Measurements from ENCODE around the gene ZDHHC11.
"Not testable (repeated sequence)": the region's sequence is repeated elsewhere in the genome, so short reads cannot be mapped to it uniquely, and the experiment has no call there.

Gene ZDHHC11

DNA sequence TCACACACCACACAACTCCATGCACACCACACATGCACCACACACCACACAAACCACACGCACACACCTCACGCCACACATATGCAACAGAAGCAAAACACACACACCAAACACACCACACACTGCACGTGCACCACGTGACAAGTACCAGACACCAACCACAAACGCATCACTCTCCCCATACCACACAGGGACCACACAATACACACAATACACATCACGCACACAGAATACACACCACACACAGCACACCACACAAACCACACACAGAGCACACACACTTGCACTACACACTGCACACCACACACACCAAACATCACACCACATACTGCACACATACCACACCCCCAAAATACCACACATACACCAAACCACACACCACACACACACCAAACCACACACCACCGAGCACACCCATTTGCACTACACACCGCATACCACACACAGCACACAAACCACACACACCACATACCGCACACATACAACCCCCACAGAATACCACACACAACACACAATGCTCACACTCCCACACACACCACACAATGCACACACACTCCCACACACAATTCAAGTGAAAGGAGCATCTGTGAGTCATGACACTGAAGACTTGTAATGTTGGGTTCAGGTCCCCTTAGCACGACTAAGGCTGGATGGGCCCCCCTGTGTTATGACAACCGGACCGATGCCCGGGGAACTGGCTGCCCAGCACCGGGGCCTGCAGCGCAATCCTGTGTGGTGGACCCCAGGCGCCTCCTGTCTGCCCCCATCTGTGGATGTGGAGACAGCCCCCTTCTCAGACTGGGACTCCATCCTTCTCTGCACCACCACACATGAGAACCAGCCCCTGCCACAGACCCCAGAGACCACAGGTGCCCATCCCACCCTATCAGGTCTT, 6.0 kb upstream of the ZDHHC11 start:
- DNase-seq: peak in 1 of 5 experiments; percentile 62

GRCh38 chr5:855771-856530, 5.2 kb upstream of the ZDHHC11 start:
- DNase-seq: peak in 1 of 5 experiments; percentile 51

DNA sequence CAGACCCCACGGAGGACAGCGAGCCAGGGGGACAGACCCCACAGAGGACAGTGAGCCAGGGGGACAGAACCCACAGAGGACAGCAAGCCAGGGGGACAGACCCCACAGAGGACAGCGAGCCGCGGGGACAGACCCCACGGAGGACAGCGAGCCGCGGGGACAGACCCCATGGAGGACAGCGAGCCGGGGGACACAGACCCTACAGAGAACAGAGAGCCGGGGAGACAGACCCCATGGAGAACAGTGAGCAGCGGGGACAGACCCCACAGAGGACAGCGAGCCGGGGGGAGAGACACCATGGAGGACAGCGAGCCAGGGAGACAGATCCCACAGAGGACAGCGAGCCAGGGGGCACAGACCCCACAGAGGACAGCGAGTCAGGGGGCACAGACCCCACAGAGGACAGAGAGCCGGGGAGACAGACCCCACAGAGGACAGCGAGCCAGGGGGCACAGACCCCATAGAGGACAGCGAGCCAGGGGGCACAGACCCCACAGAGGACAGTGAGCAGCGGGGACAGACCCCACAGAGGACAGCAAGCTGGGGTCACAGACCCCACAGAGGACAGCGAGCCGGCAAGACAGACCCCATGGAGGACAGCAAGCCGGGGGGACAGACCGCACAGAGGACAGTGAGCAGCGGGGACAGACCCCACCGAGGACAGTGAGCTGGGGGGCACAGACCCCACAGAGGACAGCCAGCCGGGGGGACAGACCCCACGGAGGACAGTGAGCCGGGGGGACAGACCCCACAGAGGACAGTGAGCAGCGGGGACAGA, 4.4 kb upstream of the ZDHHC11 start:
- no peak for DNase-seq

GRCh38 chr5:854217-854616, 3.4 kb upstream of the ZDHHC11 start:
- DNase-seq: no peak

GRCh38 chr5:853416-854090, 2.8 kb upstream of the ZDHHC11 start:
- not testable (repeated sequence) for DNase-seq

GRCh38 chr5:852431-853401, 1.9 kb upstream of the ZDHHC11 start:
- DNase-seq: no peak

- DNase-seq: no peak
Observed at GRCh38 chr5:852018-852417, 1.2 kb upstream of the ZDHHC11 start.

GRCh38 chr5:851553-851952, 767 bp upstream of the ZDHHC11 start:
- DNase-seq: no peak

GRCh38 chr5:851076-851475, 290 bp upstream of the ZDHHC11 start:
- no peak for DNase-seq

DNA sequence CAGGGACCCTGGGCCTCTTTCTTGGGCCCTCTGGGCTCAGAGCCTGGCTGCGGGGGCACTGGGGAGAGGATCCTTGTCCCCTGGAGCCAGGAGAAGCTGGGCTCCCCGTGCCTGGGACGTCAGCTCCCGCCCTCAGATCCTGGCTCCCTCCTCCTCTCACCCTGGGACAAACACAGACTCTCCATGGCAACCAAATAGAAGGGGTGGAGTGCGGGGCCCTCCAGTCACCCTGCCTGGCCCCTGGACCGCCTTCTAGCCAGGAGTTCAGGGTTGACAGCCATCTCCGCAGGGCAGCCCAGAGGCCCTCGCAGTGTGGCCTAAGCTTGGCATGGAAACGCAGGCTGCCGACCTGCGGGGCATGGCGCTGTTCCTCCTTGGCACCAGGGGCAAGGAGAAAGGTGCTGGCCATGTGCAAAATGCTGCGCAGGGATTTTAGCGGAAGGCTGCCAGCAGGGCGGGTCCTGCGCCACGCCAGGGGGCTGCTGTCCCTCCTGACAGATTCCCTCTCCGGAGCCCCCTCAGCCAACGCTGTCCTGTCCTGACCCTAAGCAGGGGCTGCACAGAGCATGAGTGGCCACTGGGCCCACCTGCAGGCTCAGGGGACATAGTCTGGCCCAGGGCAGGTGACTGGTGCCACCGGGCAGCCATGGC, 1.0 kb downstream of the ZDHHC11 start:
- DNase-seq: no peak

DNA sequence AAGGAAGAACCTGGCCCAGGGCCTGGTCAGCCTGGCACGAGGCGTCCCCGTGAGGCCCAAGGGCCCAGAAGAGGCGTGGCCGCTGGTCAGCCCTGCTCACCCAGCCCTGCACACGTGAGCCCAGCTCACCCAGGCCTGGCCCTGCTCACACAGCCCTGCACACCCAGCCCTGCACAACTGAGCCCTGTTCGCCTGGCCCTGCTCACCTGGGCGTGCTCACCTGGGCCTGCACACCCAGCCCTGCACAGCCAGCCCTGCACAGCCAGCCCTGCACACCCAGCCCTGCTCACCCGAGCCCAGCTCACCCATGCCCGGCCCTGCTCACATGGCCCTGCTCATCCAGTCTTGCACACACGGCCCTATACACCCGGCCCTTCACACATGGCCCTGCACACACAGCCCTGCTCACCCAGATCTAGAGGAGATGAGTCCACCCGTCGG, 2.1 kb downstream of the ZDHHC11 start:
- DNase-seq: no peak

DNA sequence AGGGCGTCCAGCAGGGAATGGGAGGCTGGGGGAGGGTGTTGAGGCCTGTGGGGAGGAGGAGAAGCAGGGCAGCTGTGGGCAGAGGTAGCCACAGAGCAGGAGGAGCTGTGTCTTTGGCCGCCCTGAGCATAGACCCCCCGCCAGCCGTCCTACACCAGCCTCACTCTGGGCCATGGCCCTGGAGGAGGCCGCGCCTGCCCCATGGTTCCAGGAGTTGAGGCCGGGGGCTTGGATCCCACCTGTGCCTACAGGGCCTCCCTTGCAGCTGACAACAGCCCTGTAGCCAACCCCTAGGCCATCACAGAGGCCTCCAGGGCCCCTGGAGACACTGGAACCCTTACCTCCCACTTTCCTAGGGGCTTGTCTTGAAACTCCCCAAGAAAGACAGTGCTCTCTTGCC, 3.0 kb downstream of the ZDHHC11 start:
- not testable (repeated sequence) for DNase-seq

- DNase-seq: not testable (repeated sequence)
Observed at GRCh38 chr5:847212-847611, 3.6 kb downstream of the ZDHHC11 start.

- peak in 1 of 5 experiments; percentile 34 for DNase-seq
Observed at GRCh38 chr5:846602-847091, 4.1 kb downstream of the ZDHHC11 start.

DNA sequence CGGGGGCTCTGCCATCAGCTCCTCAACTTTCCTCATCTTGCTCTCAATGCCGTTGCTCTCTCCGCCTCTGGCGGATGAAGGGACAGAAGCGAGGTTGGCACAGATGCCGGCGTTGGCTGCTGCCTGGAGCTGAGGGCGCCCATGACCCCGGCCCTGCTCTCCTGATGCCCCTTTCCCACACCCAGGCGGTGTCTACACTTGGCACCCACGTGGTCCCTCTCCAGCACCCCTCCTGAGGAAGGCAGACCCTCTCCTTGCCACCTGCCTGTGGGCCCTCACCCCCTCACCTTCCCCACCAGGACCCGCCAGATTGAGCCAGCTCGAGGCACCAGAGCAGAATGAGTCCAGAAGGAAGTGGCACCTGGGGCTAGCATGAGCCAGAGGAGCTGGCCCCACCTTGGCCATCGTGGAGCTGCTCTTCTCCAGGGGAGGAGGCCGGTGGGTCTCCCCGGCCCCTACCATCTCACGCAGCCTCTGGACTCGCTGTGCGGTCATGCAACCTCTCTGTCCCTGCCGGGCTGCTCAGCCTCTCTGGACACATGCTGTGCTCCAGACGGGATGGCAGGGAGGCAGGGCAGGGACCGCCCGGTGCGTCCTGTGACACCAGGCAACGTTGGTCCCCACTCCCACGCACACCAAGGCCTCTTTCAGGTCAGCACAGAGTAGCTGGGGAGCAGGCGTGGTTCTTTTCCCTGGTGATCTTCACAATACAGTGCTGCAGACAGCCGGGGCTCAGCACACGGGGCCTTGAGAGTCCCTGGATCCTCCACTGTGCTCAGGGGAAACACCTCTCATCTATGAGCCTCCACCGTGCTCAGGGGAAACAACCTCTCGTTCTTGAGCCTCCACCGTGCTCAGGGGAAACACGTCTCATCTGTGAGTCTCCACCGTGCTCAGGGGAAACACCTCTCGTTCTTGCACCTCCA, 4.8 kb downstream of the ZDHHC11 start:
- DNase-seq: not testable (repeated sequence)

- DNase-seq: not testable (repeated sequence)
Observed at GRCh38 chr5:845031-845675, 5.6 kb downstream of the ZDHHC11 start.

GRCh38 chr5:844426-844825, 6.4 kb downstream of the ZDHHC11 start:
- not testable (repeated sequence) for DNase-seq

DNA sequence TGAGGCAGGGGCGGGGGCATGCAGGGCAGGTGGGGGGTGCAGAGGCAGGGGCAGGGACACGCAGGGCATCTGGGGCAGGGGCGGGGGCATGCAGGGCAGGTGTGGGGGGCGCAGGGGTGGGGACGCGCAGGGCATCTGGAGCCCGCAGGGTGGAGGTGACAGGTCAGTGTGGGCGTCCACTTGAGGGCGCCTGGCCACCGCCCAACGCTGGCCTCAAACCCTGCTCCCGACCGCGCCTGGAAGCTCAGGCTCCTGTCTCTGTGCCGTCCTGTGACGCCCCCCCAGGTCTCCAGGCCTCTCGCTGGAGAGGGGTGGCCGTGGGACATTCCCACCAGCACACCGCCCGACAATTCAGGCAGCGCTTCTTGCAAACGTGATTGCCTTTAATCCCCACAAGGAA, 6.9 kb downstream of the ZDHHC11 start:
- not testable (repeated sequence) for DNase-seq

DNA sequence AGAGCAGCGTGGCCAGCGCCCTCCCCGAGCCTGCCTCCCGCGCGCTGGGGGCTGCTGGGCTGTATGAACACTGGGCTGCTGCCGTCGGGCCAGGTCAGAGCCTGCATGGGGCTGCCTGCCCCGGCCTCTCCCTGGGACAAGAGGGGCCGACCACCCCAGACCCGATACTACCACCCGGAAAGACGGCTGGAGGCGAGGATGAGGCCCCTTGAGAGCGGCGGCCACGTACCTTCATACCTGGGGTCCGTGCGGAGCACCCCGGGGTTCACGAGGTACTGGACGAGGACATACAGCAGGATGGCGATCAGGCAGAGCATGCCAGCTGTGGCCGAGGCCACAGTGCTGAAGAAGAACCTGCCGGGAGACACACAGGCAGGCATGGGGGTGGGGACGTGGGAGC, 7.4 kb downstream of the ZDHHC11 start:
- DNase-seq: not testable (repeated sequence)
